Esophagus squamous epithelium (tissue), 5 donors: ENCODE results near the gene GPR142. TPM values are rescaled to one million over a fixed set of nuclear protein-coding genes. Genes with fewer than 3 reads are reported as not detected.

Source experiments
- DNase-seq: peaks from one replicate; lab custom pipeline; 2025; lab: John Stamatoyannopoulos, UW
- H3K27ac ChIP-seq, 4 donors: fragments of 200-600 bp; sonication (generic); one replicate each; pipeline ENCODE4 v1.5.1; 2016 to 2019; ENCODE audit warnings: mild to moderate bottlenecking in 1 of 4
- H3K27me3 ChIP-seq, 4 donors: fragments of 200-600 bp; sonication (generic); 1 replicate in 3 of 4; 2 replicates in 1 of 4; pipeline versions ENCODE4 v1.5.1 to v1.6.0; 2017 to 2021; ENCODE audit warnings: antibody characterized with exemption in 1 of 4
- H3K36me3 ChIP-seq, 3 donors: fragments of 200-600 bp; sonication (generic); one replicate each; pipeline ENCODE4 v1.5.1; 2016 to 2019
- H3K4me1 ChIP-seq, 3 donors: fragments of 200-600 bp; sonication (generic); one replicate each; pipeline ENCODE4 v1.5.1; 2017 to 2019
- H3K4me3 ChIP-seq, 4 donors: fragments of 200-600 bp; sonication (generic); 1 replicate in 3 of 4; 2 replicates in 1 of 4; pipeline ENCODE4 v1.5.1; 2016 to 2019; ENCODE audit warnings: mild to moderate bottlenecking in 2 of 4, moderate library complexity in 1 of 4
- H3K9me3 ChIP-seq, 3 donors: fragments of 200-600 bp; sonication (generic); one replicate each; pipeline ENCODE4 v1.5.1; 2016 to 2019
- POLR2A ChIP-seq, 4 donors: fragments of 450-650 bp; IDR thresholded peaks; one replicate each; pipeline ENCODE4 v1.6.1; 2017; ENCODE audit warnings: antibody characterized with exemption in 4 of 4, mild to moderate bottlenecking in 4 of 4, moderate library complexity in 3 of 4
- WGBS, 2 donors: methylation state at CpG; one replicate each; pipeline ENCODE4 v1.1.5; 2018; 5-methylcytosine and 5-hydroxymethylcytosine counted together
- intact Hi-C: fragments of 100-400 bp; cut with DNase I; formaldehyde crosslinking; loops from one replicate; pipeline ENCODE4 v1.15.0; 2022
- total RNA-seq, 4 donors: library from RNA; depleted of rRNA; stranded (reverse); fragments of >200 nt; gene quantifications; one replicate each; pipeline ENCODE4 v1.1.0, GENCODE V29; 2016
- TF ChIP-seq, protein P1 (sequence below), 6 experiments: fragments of 450-650 bp in 4 of 6; fragments of 200-600 bp in 2 of 6; sonication (generic) in 2 of 6; IDR thresholded peaks; one replicate each; pipeline ENCODE4 v1.5.1; 2016 to 2019; ENCODE audit warnings: antibody characterized with exemption in 6 of 6, mild to moderate bottlenecking in 4 of 6, moderate library complexity in 4 of 6
- donor health status: DM: yes; HTN: yes; CAD: no.

Gene GPR142
- total RNA-seq, 4 donors from 2014 or later = 0.38 TPM; not detected in 3

DNA sequence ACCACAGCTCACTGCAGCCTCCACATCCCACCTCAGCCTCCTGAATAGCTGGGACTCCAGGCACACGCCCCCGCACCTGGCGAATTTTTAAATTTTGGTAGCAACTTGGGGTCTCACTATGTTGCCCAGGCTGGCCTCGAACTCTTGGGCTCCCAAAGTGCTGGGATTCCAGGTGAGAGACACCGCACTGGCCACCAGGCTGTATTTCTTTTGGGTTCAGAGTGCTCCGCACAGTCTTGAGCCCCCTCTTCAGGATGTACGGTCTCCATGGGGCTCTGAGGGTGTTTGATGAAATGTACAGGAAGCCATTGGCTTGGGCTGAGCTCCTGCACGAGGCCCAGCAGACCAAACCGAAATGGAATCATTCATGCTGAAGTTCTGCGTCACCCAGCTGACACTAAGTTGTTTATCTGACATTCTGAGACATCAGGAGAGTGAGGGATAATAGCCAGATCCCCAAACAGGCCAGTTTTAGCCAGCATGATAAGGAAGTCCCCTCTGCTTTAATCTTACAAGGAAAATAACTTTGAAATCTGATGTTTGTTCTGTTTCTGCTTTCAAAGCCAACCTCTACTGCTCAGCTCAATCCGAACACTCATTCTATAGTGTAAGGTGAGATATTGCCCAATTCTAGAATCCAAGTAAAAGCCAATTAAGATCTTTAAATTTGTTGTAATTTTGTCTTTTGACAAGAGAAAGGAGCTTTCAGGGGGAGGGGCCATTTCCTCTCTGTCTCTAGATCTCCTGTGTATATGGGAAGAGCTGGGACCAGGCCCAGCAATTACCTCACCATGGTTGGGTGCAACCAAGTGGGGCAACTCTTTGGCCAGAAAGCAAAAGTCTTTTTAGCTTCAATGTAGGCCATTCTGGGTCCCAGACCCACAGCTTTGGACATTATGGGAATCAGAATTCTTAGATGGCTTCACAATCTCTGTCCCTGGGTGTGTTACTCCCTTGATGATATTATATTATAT lies 23.7 kb downstream of the GPR142 start:
- Histone ChIP-seq H3K4me1 (peaks cover 0 to 16% (median 0%) of the 10 kb centered on the region in 3 donors), H3K4me3 (no peak overlapping the region), H3K27me3 (peaks cover 0 to 18% (median 0%) of the 10 kb centered on the region in 4 donors), H3K36me3 (no peaks in the 10 kb centered on the region), H3K27ac (no peak overlapping the region), H3K9me3 (no peaks in the 10 kb centered on the region)
- no peak for DNase-seq
- intact Hi-C loops = no loop called here
- 85 to 88% methylated on average over 7 to 10 of the region's 11 CpGs for WGBS, 2 donors
- no peak for TF ChIP-seq POLR2A (IDR thresholded peaks at IDR 0.05)
- TF ChIP-seq, protein P1, sequence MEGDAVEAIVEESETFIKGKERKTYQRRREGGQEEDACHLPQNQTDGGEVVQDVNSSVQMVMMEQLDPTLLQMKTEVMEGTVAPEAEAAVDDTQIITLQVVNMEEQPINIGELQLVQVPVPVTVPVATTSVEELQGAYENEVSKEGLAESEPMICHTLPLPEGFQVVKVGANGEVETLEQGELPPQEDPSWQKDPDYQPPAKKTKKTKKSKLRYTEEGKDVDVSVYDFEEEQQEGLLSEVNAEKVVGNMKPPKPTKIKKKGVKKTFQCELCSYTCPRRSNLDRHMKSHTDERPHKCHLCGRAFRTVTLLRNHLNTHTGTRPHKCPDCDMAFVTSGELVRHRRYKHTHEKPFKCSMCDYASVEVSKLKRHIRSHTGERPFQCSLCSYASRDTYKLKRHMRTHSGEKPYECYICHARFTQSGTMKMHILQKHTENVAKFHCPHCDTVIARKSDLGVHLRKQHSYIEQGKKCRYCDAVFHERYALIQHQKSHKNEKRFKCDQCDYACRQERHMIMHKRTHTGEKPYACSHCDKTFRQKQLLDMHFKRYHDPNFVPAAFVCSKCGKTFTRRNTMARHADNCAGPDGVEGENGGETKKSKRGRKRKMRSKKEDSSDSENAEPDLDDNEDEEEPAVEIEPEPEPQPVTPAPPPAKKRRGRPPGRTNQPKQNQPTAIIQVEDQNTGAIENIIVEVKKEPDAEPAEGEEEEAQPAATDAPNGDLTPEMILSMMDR (IDR thresholded peaks at IDR 0.05) = no peak

DNA sequence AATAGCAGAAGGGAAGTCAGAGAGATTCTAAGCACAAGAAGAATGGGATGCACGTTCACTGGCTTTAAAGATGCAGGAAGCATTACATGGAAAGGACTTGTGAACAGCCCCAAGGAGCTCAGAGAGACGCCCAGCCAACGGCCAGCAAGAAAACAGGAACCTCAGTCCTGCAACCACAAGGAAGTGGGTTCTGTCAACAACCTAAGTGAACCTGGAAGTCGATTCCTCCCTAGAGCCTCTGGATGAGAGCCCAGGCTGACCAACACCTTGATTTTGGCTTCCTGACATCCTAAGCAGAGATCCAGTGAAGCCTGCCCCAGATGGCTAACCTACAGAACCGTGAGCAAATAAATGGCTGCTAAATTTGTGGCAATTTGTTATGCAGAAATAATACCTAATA lies 24.5 kb downstream of the GPR142 start:
- Histone ChIP-seq H3K9me3 (no peaks in the 10 kb centered on the region), H3K27me3 (peaks cover 0 to 14% (median 0%) of the 10 kb centered on the region in 4 donors), H3K27ac (no peak overlapping the region), H3K4me1 (peaks cover 0 to 16% (median 0%) of the 10 kb centered on the region in 3 donors), H3K4me3 (no peak overlapping the region), H3K36me3 (no peaks in the 10 kb centered on the region)
- WGBS, 2 donors = 47 to 55% methylated on average over 4 to 5 of the region's 5 CpGs
- intact Hi-C loops = no loop called here
- TF ChIP-seq POLR2A (IDR thresholded peaks at IDR 0.05) = no peak
- TF ChIP-seq, protein P1 (IDR thresholded peaks at IDR 0.05) = no peak
- no peak for DNase-seq

DNA sequence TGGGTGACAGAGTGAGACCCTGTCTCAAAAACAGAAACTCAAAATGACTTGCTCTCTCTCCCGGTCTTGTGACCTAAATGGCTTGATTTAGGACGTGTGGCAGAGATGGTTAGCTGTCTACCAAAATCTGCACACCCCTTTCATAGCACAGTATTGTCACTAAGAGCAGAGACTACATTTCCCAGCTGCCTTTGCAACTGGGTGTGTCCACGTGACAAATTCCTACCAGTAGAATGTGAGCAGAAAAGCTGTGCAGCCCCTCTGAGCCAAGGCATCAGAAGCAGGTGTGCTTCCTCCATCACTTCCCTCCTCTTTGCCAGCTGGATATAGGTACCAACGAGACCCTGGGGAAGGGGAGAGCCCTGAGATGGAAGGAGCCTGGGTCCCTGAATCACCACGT lies 25.5 kb downstream of the GPR142 start:
- no peaks in the 10 kb centered on the region for H3K36me3 ChIP-seq
- H3K4me3 ChIP-seq = no peak overlapping the region
- peaks cover 0 to 14% (median 0%) of the 10 kb centered on the region in 4 donors for H3K27me3 ChIP-seq
- intact Hi-C loops = no loop called here
- H3K9me3 ChIP-seq = no peaks in the 10 kb centered on the region
- no peak for DNase-seq
- TF ChIP-seq, protein P1 (IDR thresholded peaks at IDR 0.05) = no peak
- TF ChIP-seq POLR2A (IDR thresholded peaks at IDR 0.05) = no peak
- 52 to 69% methylated on average over 4 to 5 of the region's 5 CpGs for WGBS, 2 donors
- peaks cover 0 to 7% (median 0%) of the 10 kb centered on the region in 3 donors for H3K4me1 ChIP-seq
- H3K27ac ChIP-seq = no peak overlapping the region

DNA sequence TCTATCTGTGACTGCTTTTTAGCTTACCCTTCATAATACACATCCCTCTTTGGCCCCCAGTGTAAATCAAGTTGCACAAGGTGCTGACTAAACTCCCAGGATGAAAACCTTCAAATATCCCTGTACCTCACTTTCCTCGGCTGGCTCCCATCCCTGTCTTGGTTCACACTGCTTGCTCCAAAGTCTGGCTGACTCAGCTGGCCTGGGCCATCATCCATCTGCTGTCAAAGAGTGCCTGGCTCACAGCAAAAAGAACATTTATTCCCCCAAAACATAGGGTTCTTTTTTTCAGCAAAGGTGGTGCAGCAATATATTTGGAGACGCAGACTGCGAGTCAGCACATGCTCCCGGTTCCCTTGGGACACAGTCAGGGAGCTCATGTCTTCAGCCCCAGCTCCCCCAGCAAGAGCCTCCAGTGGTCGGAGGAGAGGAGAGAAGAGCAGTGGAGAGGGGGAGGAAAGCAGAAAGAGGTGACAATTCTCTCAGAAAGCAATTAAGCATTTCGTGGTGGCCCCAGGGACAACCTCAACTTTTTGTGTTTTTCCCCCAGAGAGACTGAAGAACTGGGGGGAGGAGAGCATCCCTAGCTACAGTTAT lies 26.1 kb downstream of the GPR142 start:
- no peak for DNase-seq
- peaks cover 0 to 7% (median 0%) of the 10 kb centered on the region in 3 donors for H3K4me1 ChIP-seq
- no peaks in the 10 kb centered on the region for H3K9me3 ChIP-seq
- H3K27ac ChIP-seq = no peak overlapping the region
- 48 to 50% methylated on average over 3 to 6 of the region's 6 CpGs for WGBS, 2 donors
- peaks cover 0 to 14% (median 0%) of the 10 kb centered on the region in 4 donors for H3K27me3 ChIP-seq
- intact Hi-C loops = no loop called here
- no peak for TF ChIP-seq POLR2A (IDR thresholded peaks at IDR 0.05)
- TF ChIP-seq, protein P1 (IDR thresholded peaks at IDR 0.05) = no peak
- H3K4me3 ChIP-seq = no peak overlapping the region
- no peaks in the 10 kb centered on the region for H3K36me3 ChIP-seq
